ENCODE results near the gene POLDIP2. TPM values are rescaled to one million over a fixed set of nuclear protein-coding genes. Genes with fewer than 3 reads are reported as not detected.
A peak's percentile ranks its signal among the peaks of the same experiment; 100 is the strongest.

Gene POLDIP2
- total RNA-seq = 10 to 100 TPM; 84.9 to 98.4 TPM

GRCh38 chr17:28357061-28357900 is at the start of gene POLDIP2:
TSS of gene POLDIP2 (minus strand) at chr17:28357527. CDS start at chr17:28357448, 79 bp downstream.
- Mint-ChIP-seq H3K4me1 (peaks cover 28% of the 10 kb centered on the region), H3K27ac (peak within 1 kb of the TSS; percentile 91), H3K36me3 (ENCODE audit: low read depth) (peaks cover 35% of the 10 kb centered on the region), H3K4me3 (peak within 1 kb of the TSS; percentile 80), H3K27me3 (no peaks in the 10 kb centered on the region), H3K9me3 (ENCODE audit: low read depth) (no peaks in the 10 kb centered on the region)
- peak; percentile 99 for ATAC-seq
- ChIA-PET POLR2A (interaction anchor here (0.6 to 3.3 kb wide), 6 partner anchors 10 to 86 kb away, joined by 3 to 39 read pairs (median 4); partner anchors contain the start of genes IFT20, SARM1, TNFAIP1 and VTN), CTCF (interaction anchor here (0.5 to 4.7 kb wide), 14 partner anchors 10 to 316 kb away, joined by 3 to 25 read pairs (median 4); partner anchors contain the start of genes IFT20, PIGS, SARM1 and TNFAIP1)
- DNase-seq = peak; percentile 98
- intact Hi-C loops (cut with DNase I, micrococcal nuclease) = loop anchor here (1.0 to 10.0 kb wide), 12 partner anchors 14 to 354 kb away; partner anchors contain the start of genes IFT20 (in 2 of the 2), SARM1 (in 2 of the 2), TNFAIP1 (in 2 of the 2) and UNC119 (in 2 of the 2)

GRCh38 chr17:28406473-28406814 is 49.1 kb upstream of the POLDIP2 start:
- Mint-ChIP-seq H3K27ac (peak overlapping the region; percentile 2), H3K36me3 (ENCODE audit: low read depth) (no peaks in the 10 kb centered on the region), H3K27me3 (peaks cover 12% of the 10 kb centered on the region), H3K9me3 (ENCODE audit: low read depth) (no peaks in the 10 kb centered on the region), H3K4me1 (peaks cover 12% of the 10 kb centered on the region), H3K4me3 (peak overlapping the region; percentile 75)
- no peak for DNase-seq
- peak; percentile 42 for ATAC-seq
- intact Hi-C loops (cut with DNase I, micrococcal nuclease) = loop anchor here in 1 of 2 experiments (5.0 kb wide), 1 partner anchor 49 kb away; the partner anchor contains the start of gene POLDIP2
- ChIA-PET CTCF (interaction anchor here (0.7 to 4.1 kb wide), 3 partner anchors 10 to 89 kb away, joined by 3 to 26 read pairs (median 3); no protein-coding TSS in a partner anchor), POLR2A (no interaction called here)

GRCh38 chr17:28405632-28406472 is 48.5 kb upstream of the POLDIP2 start, which contains the start of gene SLC46A1:
TSS of gene SLC46A1 (minus strand) at chr17:28406212. CDS start at chr17:28406114, 98 bp downstream.
- H3K27ac Mint-ChIP-seq = peak within 1 kb of the TSS; percentile 19
- no peaks in the 10 kb centered on the region for H3K9me3 Mint-ChIP-seq (ENCODE audit: low read depth)

GRCh38 chr17:28404812-28405570 is 47.7 kb upstream of the POLDIP2 start:
- Mint-ChIP-seq H3K4me1 (peaks cover 14% of the 10 kb centered on the region), H3K27ac (peak overlapping the region; percentile 19), H3K4me3 (peak overlapping the region; percentile 71), H3K9me3 (ENCODE audit: low read depth) (no peaks in the 10 kb centered on the region), H3K36me3 (ENCODE audit: low read depth) (no peaks in the 10 kb centered on the region), H3K27me3 (peaks cover 8% of the 10 kb centered on the region)
- ATAC-seq (no peak), DNase-seq (no peak)
- POLR2A ChIA-PET = interaction anchor here (0.6 to 1.0 kb wide), 2 partner anchors 14 to 1004 kb away, joined by 6 to 7 read pairs; no protein-coding TSS in a partner anchor
- intact Hi-C loops (cut with DNase I, micrococcal nuclease) = loop anchor here in 1 of 2 experiments (5.0 kb wide), 1 partner anchor 48 kb away; the partner anchor contains the start of gene POLDIP2
- CTCF ChIA-PET = interaction anchor here (0.6 to 4.1 kb wide), 5 partner anchors 9 to 384 kb away, joined by 3 to 26 read pairs (median 4); no protein-coding TSS in a partner anchor

More at GRCh38 chr17:28405632-28406472, 48.5 kb upstream of the POLDIP2 start, which contains the start of gene SLC46A1:
- DNase-seq (peak; percentile 73), ATAC-seq (peak; percentile 87)
- ChIA-PET CTCF (interaction anchor here (0.7 to 4.1 kb wide), 4 partner anchors 11 to 90 kb away, joined by 3 to 26 read pairs (median 3); no protein-coding TSS in a partner anchor), POLR2A (interaction anchor here (0.6 to 1.0 kb wide), 2 partner anchors 15 to 1005 kb away, joined by 6 to 7 read pairs; no protein-coding TSS in a partner anchor)
- Mint-ChIP-seq H3K4me1 (peaks cover 14% of the 10 kb centered on the region), H3K36me3 (ENCODE audit: low read depth) (no peaks in the 10 kb centered on the region), H3K4me3 (peak within 1 kb of the TSS; percentile 75), H3K27me3 (peaks cover 11% of the 10 kb centered on the region)
- intact Hi-C loops (cut with DNase I, micrococcal nuclease) = loop anchor here in 1 of 2 experiments (5.0 kb wide), 1 partner anchor 49 kb away; the partner anchor contains the start of gene POLDIP2

GRCh38 chr17:28404461-28404811 is 47.1 kb upstream of the POLDIP2 start:
- ATAC-seq (no peak), DNase-seq (no peak)
- Mint-ChIP-seq H3K27ac (no peak overlapping the region), H3K9me3 (ENCODE audit: low read depth) (no peaks in the 10 kb centered on the region), H3K36me3 (ENCODE audit: low read depth) (no peaks in the 10 kb centered on the region), H3K4me1 (peaks cover 14% of the 10 kb centered on the region), H3K4me3 (peak overlapping the region; percentile 35), H3K27me3 (peaks cover 8% of the 10 kb centered on the region)
- ChIA-PET POLR2A (no interaction called here), CTCF (interaction anchor here (0.6 to 4.1 kb wide), 4 partner anchors 10 to 385 kb away, joined by 4 to 26 read pairs (median 4); no protein-coding TSS in a partner anchor)
- intact Hi-C loops (cut with DNase I, micrococcal nuclease) = no loop called here

GRCh38 chr17:28404007-28404406 is 46.7 kb upstream of the POLDIP2 start:
- H3K9me3 Mint-ChIP-seq (ENCODE audit: low read depth) = no peaks in the 10 kb centered on the region
- H3K4me3 Mint-ChIP-seq = no peak overlapping the region
- H3K36me3 Mint-ChIP-seq (ENCODE audit: low read depth) = no peaks in the 10 kb centered on the region
- ATAC-seq = no peak
- peaks cover 14% of the 10 kb centered on the region for H3K4me1 Mint-ChIP-seq
- POLR2A ChIA-PET = no interaction called here
- no peak overlapping the region for H3K27ac Mint-ChIP-seq
- no peak for DNase-seq
- peaks cover 8% of the 10 kb centered on the region for H3K27me3 Mint-ChIP-seq
- intact Hi-C loops (cut with DNase I, micrococcal nuclease) = no loop called here
- CTCF ChIA-PET = interaction anchor here (0.6 to 1.0 kb wide), 3 partner anchors 10 to 385 kb away, joined by 4 to 5 read pairs (median 4); no protein-coding TSS in a partner anchor

- CTCF ChIA-PET = no interaction called here
- no peaks in the 10 kb centered on the region for H3K9me3 Mint-ChIP-seq (ENCODE audit: low read depth)
- H3K36me3 Mint-ChIP-seq (ENCODE audit: low read depth) = no peaks in the 10 kb centered on the region
Measured at GRCh38 chr17:28402844-28403243, 45.5 kb upstream of the POLDIP2 start.

GRCh38 chr17:28402224-28402630 is 44.9 kb upstream of the POLDIP2 start:
- no peaks in the 10 kb centered on the region for H3K9me3 Mint-ChIP-seq (ENCODE audit: low read depth)
- no peak for DNase-seq
- peaks cover 2% of the 10 kb centered on the region for H3K27me3 Mint-ChIP-seq
- no peak overlapping the region for H3K4me3 Mint-ChIP-seq
- H3K4me1 Mint-ChIP-seq = peaks cover 14% of the 10 kb centered on the region
- peaks cover 1% of the 10 kb centered on the region for H3K36me3 Mint-ChIP-seq (ENCODE audit: low read depth)
- ChIA-PET POLR2A (no interaction called here), CTCF (interaction anchor here (2.8 kb wide), 1 partner anchor 14 kb away, joined by 14 read pairs; no protein-coding TSS in a partner anchor)
- H3K27ac Mint-ChIP-seq = no peak overlapping the region
- ATAC-seq = no peak
- intact Hi-C loops (cut with DNase I, micrococcal nuclease) = no loop called here

More at GRCh38 chr17:28402844-28403243, 45.5 kb upstream of the POLDIP2 start:
- H3K4me3 Mint-ChIP-seq = no peak overlapping the region
- no peak for DNase-seq
- H3K4me1 Mint-ChIP-seq = peaks cover 14% of the 10 kb centered on the region
- H3K27ac Mint-ChIP-seq = no peak overlapping the region
- H3K27me3 Mint-ChIP-seq = peaks cover 2% of the 10 kb centered on the region
- no peak for ATAC-seq
- intact Hi-C loops (cut with DNase I, micrococcal nuclease) = no loop called here
- POLR2A ChIA-PET = no interaction called here

- H3K27me3 Mint-ChIP-seq = no peaks in the 10 kb centered on the region
- H3K36me3 Mint-ChIP-seq (ENCODE audit: low read depth) = peaks cover 2% of the 10 kb centered on the region
- ChIA-PET CTCF (interaction anchor here (2.8 kb wide), 1 partner anchor 17 kb away, joined by 14 read pairs; no protein-coding TSS in a partner anchor), POLR2A (no interaction called here)
- no peaks in the 10 kb centered on the region for H3K9me3 Mint-ChIP-seq (ENCODE audit: low read depth)
- no peak for ATAC-seq
- DNase-seq = no peak
- H3K4me1 Mint-ChIP-seq = peaks cover 6% of the 10 kb centered on the region
- intact Hi-C loops (cut with DNase I, micrococcal nuclease) = no loop called here
- H3K27ac Mint-ChIP-seq = no peak overlapping the region
- H3K4me3 Mint-ChIP-seq = no peak overlapping the region
Measured at GRCh38 chr17:28399808-28400207, 42.5 kb upstream of the POLDIP2 start.

Data from activated CD4-positive, alpha-beta T cell treated with anti-CD3 and anti-CD28 coated beads for 36 hours (primary cell).